DMS114 treated with DMSO at 0.1 percent for 48 hours (cell line): ENCODE results near the gene RAB8A.
"Not testable (repeated sequence)": the region's sequence is repeated elsewhere in the genome, so short reads cannot be mapped to it uniquely, and the experiment has no call there.

ENCODE experiments used
- DNase-seq: peaks from one replicate; lab custom pipeline; 2025; ENCODE audit not compliant: unreplicated experiment; lab: John Stamatoyannopoulos, UW

The RAB8A gene

DNA sequence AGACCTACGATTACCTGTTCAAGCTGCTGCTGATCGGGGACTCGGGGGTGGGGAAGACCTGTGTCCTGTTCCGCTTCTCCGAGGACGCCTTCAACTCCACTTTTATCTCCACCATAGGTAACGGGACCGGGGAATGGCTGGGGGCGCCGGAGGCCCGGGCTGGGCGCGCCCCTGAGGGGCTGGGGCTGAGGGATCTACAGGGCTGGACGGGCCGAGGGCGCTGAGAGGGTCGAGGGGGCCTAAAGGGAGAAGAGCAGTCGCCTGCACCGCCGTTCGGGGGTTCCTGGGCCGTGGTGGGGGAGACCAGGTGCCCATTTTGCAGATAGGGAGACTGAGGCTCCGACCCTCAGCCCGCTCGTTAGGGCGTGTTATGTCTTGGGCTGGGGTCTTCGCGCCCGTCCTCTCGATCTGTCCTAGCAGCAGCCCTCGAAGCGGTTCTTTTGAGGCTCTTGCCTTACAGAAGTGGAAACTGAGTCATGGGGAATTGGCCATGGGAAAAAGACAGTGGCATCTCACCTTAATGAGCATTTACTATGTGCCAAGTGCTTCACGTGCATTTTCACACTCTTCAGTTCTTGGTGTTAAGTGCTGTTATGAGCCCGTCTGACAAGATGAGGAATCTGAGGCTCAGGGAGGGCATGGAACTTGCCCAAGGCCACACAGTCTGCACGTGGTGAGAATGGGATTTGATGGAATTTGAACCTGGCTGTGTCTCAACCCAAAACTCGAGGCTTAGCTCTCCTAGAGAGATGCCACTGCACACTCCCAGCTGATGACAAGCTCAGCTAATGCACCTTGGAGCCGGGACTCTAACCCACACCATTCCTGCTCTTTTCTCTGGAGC is 442 bp downstream of the RAB8A start:
- DNase-seq, result no peak

- no peak for DNase-seq
Observed at GRCh38 chr19:16112778-16113177, 1.1 kb downstream of the RAB8A start.

DNA sequence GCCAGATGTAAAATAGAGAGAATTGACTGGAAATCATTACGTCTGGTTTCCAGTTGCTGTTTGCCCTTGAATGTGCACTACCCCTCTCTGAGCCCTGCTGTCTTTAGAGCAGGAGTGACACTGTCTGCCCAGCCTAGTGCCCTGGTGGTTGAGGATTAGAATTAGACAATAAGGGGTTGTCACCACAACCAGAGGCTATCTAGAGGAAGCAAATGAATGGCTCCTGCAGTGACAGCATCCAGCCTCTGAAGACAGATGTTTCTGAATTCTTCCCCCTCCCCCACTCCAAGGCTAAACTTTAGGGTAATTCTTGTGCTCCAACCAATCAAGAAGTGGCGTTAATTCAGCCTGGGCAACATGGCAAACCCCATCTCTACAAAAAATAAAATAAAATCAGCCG is 2.0 kb downstream of the RAB8A start:
- DNase-seq, result no peak

DNA sequence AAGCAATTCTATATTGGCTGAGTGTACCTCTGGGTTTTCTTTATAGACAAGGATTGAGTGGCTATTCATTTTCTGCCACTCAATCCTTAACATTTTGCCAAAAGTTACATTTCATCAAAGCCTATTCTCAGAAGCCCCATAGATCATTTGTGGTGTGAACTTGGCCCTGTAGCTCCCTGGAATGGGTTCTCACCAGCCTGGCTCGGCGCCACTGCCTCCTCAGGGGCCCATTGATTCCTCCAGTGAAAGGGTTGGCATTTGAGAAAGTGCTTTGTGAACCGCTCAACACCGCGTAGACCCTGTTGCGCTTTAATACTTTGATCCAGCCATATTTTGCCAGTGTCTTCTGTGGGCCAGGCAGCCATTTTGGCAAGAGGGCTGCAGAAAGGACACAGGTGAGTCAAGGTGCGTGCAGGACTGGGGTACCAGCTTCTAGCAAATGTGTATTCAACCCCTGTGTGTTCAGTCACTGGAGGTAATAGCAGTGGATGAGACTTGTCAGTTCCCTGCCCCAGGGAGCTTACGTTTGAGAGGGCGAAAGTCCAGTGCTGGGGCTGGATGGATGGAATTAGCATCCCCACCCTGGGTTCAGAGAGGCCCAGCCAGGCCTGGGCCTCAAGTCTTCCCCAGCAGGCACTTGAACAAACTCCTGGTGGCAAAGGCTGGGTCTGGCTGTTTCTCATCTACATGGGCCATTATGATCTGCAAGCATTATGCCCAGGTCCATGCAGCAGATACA is 3.8 kb downstream of the RAB8A start:
- DNase-seq, result no peak

DNA sequence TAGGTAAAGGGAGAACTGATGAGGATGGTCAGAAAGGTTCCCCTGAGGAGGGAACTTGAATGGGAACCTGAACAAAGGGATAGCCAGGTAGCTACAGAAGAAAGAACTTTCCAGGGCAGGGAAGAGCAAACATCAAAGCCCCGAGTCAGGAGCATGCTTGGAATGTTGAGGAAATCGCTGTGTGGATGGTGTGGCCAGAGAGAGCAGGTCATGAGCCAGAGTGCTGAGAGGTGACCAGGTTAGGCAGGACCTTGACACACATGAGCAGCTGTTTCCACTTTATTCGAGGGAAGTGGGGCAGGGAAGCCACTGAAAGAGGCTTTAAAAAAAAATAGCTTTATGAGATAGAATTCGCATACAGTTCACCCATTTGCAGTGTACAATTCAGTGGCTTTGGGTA is 4.4 kb downstream of the RAB8A start:
- no peak for DNase-seq

- no peak for DNase-seq
Observed at GRCh38 chr19:16117594-16118033, 5.9 kb downstream of the RAB8A start.

- no peak for DNase-seq
Observed at GRCh38 chr19:16118489-16119033, 6.9 kb downstream of the RAB8A start.

GRCh38 chr19:16119075-16119857 is 7.6 kb downstream of the RAB8A start:
- not testable (repeated sequence) for DNase-seq

GRCh38 chr19:16121141-16121540 is 9.5 kb downstream of the RAB8A start:
- DNase-seq, result no peak

DNA sequence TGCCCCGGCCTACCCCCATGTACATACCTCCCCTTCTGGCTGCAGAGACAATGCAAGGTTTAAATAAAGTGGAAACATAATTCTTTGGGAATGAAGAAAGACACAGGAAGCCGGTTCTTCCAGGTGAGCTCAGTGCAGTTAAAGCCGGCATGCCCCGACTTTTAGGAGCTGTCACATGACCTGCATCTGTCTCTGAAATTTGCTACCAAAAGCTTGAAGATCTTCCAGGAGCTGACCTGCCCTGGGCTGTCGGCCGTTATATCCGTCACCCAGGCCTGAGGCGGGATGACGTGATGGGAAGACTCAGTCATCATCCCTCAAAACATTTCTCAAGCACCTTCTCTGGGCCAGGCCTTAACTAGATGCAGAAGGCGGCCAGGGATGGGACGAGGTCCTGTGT is 10.3 kb downstream of the RAB8A start:
- DNase-seq, result no peak

DNA sequence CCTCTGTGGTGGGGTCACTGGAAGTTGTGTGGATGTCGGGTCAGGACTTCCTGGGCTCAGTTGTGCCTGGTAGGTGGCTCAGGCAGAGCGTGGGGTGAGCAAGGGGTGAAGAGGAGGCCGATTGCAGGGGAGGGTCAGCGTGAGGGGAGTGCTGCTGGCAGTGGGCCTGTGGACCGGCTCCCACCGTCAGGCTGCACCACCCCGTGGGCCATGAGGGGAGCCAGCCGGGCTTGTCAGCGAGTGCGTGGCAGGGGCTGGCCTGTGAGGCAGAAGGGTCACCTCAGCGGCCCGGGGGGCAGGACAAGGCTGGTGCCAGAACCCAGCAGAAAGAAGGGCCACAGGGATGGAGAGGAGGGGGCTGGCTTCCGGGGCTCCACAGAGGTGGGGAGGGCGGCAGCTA is 13.3 kb downstream of the RAB8A start:
- no peak for DNase-seq

DNA sequence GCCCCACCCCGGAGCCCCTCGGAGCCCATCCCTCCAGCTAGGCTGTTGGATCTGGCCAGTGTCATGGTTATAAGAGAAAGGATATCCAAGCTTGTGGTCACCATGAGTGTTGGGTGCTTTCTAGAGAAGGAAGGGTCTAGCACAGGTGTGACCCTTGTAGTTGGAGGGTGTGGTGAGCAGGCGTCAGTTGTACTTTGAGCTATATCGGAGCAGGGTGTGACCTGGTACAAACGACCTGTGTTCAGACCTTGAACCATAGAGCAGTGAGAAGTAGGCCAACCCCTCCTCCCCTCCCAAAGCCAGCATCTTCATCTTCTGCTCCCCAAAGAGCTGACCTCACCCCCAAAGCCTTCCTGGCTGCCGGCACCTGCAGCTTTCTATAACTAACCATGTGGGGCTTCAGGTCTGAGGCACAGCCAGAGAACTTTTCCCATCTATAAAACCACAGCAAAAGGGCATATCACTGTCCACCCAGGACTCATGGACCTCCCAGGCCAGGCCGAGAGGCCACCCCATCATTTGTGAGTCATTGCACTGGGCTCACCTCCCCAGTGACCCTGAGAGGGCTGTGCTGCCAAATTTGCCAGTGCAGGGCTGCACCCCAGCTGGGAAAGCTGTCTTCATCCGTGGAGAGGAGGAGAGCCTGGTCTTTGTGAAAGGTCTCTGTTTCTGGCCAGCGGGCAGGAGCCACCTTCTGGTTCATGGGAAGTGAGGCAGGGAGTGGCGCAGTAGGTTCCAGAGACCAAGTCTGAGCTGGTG is 14.2 kb downstream of the RAB8A start:
- DNase-seq, result no peak

DNA sequence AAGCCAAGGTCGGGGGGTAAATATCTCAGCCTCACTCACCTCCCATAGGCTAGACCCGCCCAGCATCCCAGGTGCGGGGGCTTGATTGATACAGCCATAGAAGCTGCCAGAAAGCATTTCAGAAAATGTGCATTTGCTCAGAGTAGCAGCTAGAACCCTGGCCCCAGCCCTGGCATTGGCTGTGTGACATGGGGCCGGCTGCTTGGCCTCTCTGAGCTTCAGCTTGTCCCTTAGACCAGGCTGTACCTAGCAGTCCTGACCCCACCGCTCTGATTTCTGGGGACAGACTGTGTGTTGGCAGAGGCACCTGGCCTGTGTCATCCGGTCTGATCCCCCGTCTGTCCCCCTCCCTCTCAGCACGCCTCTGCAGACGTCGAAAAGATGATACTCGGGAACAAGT is 15.4 kb downstream of the RAB8A start:
- DNase-seq, result no peak

DNA sequence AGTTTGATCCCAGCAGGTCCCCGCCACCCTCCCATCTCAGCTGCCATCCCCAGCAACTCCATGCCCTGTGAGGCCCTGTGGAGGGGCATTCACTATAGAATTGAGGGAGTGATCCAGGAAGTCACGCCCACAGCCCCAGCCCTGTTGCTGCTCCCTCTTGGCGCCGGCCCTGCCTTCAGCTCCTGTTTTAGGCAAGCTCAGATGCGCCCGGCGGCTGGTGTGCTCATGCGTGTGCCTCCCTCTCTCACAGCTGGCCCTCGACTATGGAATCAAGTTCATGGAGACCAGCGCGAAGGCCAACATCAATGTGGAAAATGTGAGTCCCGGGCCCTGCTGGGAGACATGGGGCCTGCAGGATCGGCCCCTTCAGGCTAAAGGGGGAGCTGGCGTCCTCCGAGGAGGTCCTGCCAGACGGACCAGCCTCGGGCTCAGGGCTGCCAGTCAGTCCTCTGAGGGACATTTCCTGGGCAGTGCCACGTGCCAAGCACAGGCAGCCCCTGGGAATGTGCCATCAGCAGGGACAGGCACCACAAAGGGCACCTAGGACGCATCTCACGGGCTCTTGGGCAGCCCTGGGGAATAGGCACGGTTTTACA is 16.2 kb downstream of the RAB8A start:
- DNase-seq, result no peak

DNA sequence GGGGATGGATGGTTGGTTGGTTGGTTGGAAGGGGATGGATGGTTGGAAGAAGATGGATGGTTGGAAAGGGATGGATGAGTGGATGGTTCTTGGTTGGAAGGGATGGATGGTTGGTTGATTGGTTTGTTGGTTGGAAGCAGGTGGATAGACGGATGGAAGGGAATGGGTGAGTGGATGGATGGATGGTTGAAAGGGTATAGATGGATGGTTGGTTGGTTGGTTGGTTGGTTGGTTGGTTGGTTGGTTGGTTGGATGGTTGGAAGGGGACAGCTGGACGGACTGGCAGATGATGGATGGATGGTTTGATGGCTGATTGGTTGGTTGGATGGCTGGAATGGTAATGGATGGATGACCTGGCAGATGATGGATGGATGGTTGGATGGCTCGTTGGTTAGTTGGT is 20.0 kb downstream of the RAB8A start:
- no peak for DNase-seq

DNA sequence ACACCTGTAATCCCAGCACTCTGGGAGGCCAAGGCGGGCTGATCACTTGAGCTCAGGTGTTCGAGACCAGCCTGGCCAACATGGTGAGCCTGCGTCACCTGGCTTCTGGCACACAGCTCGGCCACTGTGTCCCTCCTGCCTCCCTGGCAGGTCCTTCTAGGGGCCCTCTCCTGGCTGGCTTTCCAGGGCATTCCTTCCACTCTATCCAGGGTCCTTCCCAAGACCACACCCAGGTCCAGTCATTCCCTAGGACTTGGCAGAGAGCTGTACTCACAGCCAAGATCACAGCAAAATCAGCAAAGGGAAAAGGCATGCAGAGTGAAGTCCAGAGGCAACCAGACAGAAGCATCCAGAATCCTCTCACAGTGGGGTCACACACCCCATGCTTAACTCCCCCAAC is 22.1 kb downstream of the RAB8A start:
- DNase-seq, result no peak

- DNase-seq, result no peak
Observed at GRCh38 chr19:16134510-16134909, 22.8 kb downstream of the RAB8A start.

GRCh38 chr19:16135430-16136127 is 23.9 kb downstream of the RAB8A start:
- DNase-seq, result no peak

- no peak for DNase-seq
Observed at GRCh38 chr19:16136185-16136999, 24.7 kb downstream of the RAB8A start.
